SK-N-SH (cell line): Measurements from ENCODE around the gene CENPF. TPM values are rescaled to one million over a fixed set of nuclear protein-coding genes. Genes with fewer than 3 reads are reported as not detected.

ENCODE experiments used
- CTCF ChIA-PET: fragments of 300-600, 350-600 bp; formaldehyde crosslinking; extraction: SDS; loops from one replicate; lab custom pipeline; 2021; lab: Yijun Ruan, JAX
- POLR2A ChIA-PET: fragments of 350-600 bp; sonication (Branson Sonifier 250); formaldehyde crosslinking; extraction: SDS; loops from one replicate; lab custom pipeline; 2020; ENCODE audit warnings: antibody characterized with exemption, inconsistent platforms; lab: Yijun Ruan, JAX
- DNase-seq: peaks from one replicate; pipeline ENCODE4 v3.0.0; 2012
- H2AFZ ChIP-seq: fragments of 200-600 bp; sonication (generic); 2 replicates; pipeline ENCODE4 v1.8.1; 2016; ENCODE audit warnings: antibody characterized with exemption, mild to moderate bottlenecking, low read depth
- H3F3A ChIP-seq: fragments of 200-600 bp; sonication (generic); replicated peaks from 2 replicates; pipeline ENCODE3; 2016; ENCODE audit warnings: antibody characterized with exemption, mild to moderate bottlenecking; ENCODE audit not compliant: insufficient read depth
- H3K27ac ChIP-seq, 2 experiments: fragments of 200-500 bp in 1 of 2; fragments of 200-600 bp in 1 of 2; sonication (Bioruptor generic) in 1 of 2; sonication (generic), shearing (Covaris generic) in 1 of 2; 2 replicates each; pipeline versions ENCODE4 v1.5.1 to v1.6.1; 2014 to 2016; ENCODE audit warnings: low read depth in 2 of 2, inconsistent platforms in 1 of 2, low read length in 1 of 2, mild to moderate bottlenecking in 1 of 2, mixed read lengths in 1 of 2
- H3K27me3 ChIP-seq: fragments of 200-600 bp; sonication (generic), shearing (Covaris generic); 2 replicates; pipeline ENCODE4 v1.6.1; 2016; ENCODE audit warnings: mixed run types; ENCODE audit not compliant: insufficient read depth
- H3K36me3 ChIP-seq, 2 experiments: fragments of 200-500 bp in 1 of 2; fragments of 200-600 bp in 1 of 2; sonication (Bioruptor generic) in 1 of 2; sonication (generic) in 1 of 2; replicated peaks in 1 of 2; 2 replicates each; pipeline versions ENCODE3 to v1.5.1; 2014 to 2016; ENCODE audit warnings: low read length in 1 of 2, mild to moderate bottlenecking in 1 of 2; ENCODE audit not compliant: insufficient read depth in 2 of 2, control insufficient read depth in 1 of 2
- H3K4me1 ChIP-seq, 2 experiments: fragments of 200-500 bp in 1 of 2; fragments of 200-600 bp in 1 of 2; sonication (Bioruptor generic) in 1 of 2; sonication (generic), shearing (Covaris generic) in 1 of 2; 2 replicates each; pipeline versions ENCODE4 v1.5.1 to v1.6.1; 2014 to 2016; ENCODE audit warnings: low read depth in 1 of 2, low read length in 1 of 2, mixed run types in 1 of 2; ENCODE audit not compliant: insufficient read depth in 2 of 2, control insufficient read depth in 1 of 2
- H3K4me2 ChIP-seq: fragments of 200-600 bp; sonication (generic), shearing (Covaris generic); 2 replicates; pipeline ENCODE4 v1.6.1; 2017; ENCODE audit warnings: mixed run types
- H3K4me3 ChIP-seq, 2 experiments: fragments of 200-500 bp in 1 of 2; fragments of 200-600 bp in 1 of 2; sonication (Bioruptor generic) in 1 of 2; sonication (generic), shearing (Covaris generic) in 1 of 2; 2 replicates each; pipeline versions ENCODE4 v1.5.1 to v1.8.1; 2014 to 2016; ENCODE audit warnings: low read depth in 2 of 2, inconsistent platforms in 1 of 2, low read length in 1 of 2, mild to moderate bottlenecking in 1 of 2, mixed read lengths in 1 of 2, moderate library complexity in 1 of 2
- H3K79me2 ChIP-seq: fragments of 200-600 bp; sonication (generic); 2 replicates; pipeline ENCODE4 v1.8.1; 2017; ENCODE audit warnings: mild to moderate bottlenecking; ENCODE audit not compliant: insufficient read depth
- H3K9ac ChIP-seq: fragments of 200-600 bp; sonication (generic); 2 replicates; pipeline ENCODE4 v1.6.1; 2017; ENCODE audit warnings: mixed run types
- H3K9me2 ChIP-seq: fragments of 200-600 bp; sonication (generic); 2 replicates; pipeline ENCODE4 v1.6.1; 2017; ENCODE audit warnings: mixed run types
- H3K9me3 ChIP-seq: fragments of 200-600 bp; sonication (generic); 2 replicates; pipeline ENCODE4 v1.6.1; 2017; ENCODE audit warnings: mixed run types, mild to moderate bottlenecking, moderate library complexity
- H4K20me1 ChIP-seq: fragments of 200-600 bp; sonication (generic); 2 replicates; pipeline ENCODE4 v1.6.1; 2017; ENCODE audit warnings: mild to moderate bottlenecking, mixed run types; ENCODE audit not compliant: insufficient read depth
- CHD2 ChIP-seq: fragments of 150-350 bp; IDR thresholded peaks from 2 replicates; pipeline ENCODE4 v1.6.1; 2018; ENCODE audit warnings: low read length; ENCODE audit not compliant: partially characterized antibody
- FOSL2 ChIP-seq: IDR thresholded peaks from 2 replicates; pipeline ENCODE4 v1.4.0; 2012; ENCODE audit warnings: low read depth, mild to moderate bottlenecking, moderate library complexity, borderline replicate concordance
- MXI1 ChIP-seq: IDR thresholded peaks from 2 replicates; pipeline ENCODE4 v1.6.1; 2012; ENCODE audit warnings: mild to moderate bottlenecking, low read depth, low read length, improper control_type of control experiment
- POLR2AphosphoS5 ChIP-seq: IDR thresholded peaks from 2 replicates; pipeline ENCODE4 v1.6.1; 2012; ENCODE audit warnings: low read depth, low read length
- RAD21 ChIP-seq: IDR thresholded peaks from 2 replicates; pipeline ENCODE4 v1.6.1; 2012; ENCODE audit warnings: mild to moderate bottlenecking, low read length
- RFX5 ChIP-seq: IDR thresholded peaks from 2 replicates; pipeline ENCODE4 v1.6.1; 2012; ENCODE audit warnings: mild to moderate bottlenecking, improper control_type of control experiment, low read length
- TAF1 ChIP-seq: IDR thresholded peaks from 2 replicates; pipeline ENCODE4 v1.6.1; 2012; ENCODE audit warnings: low read depth, mild to moderate bottlenecking, low read length, moderate library complexity, borderline replicate concordance
- TCF12 ChIP-seq: IDR thresholded peaks from 2 replicates; pipeline ENCODE4 v1.4.0; 2012
- USF1 ChIP-seq: IDR thresholded peaks from 2 replicates; pipeline ENCODE4 v1.4.0; 2012; ENCODE audit warnings: low read depth, borderline replicate concordance
- ZBTB33 ChIP-seq: IDR thresholded peaks from 2 replicates; pipeline ENCODE4 v1.4.0; 2012; ENCODE audit warnings: low read depth, borderline replicate concordance
- WGBS: methylation state at CpG from one replicate; pipeline ENCODE4 v1.1.6; 2017; ENCODE audit warnings: low lambda C conversion rate; 5-methylcytosine and 5-hydroxymethylcytosine counted together
- polyA plus RNA-seq, 3 experiments: library from polyadenylated mRNA; depleted of rRNA; stranded (reverse); fragments of >200 nt; gene quantifications; 2 replicates each; pipeline ENCODE4 v1.2.3, GENCODE V29; 2012

CENPF gene
- polyA plus RNA-seq, 1 of the 3 experiments (the other 2 are of a cell fraction) = 14.5 TPM

- peaks cover 33% of the 10 kb centered on the region for H3K79me2 ChIP-seq
- H3F3A ChIP-seq = peaks cover 24% of the 10 kb centered on the region
- TF ChIP-seq RAD21 = no peak
- peak; percentile 19; the same call in 1 of the 2 replicates for TF ChIP-seq TCF12
- no peak for TF ChIP-seq USF1
- no peak for TF ChIP-seq ZBTB33
- peak; percentile 14; the same call in 1 of the 2 replicates for TF ChIP-seq FOSL2
- no peak for TF ChIP-seq MXI1
- H3K36me3 ChIP-seq = peaks cover 61 to 75% of the 10 kb centered on the region in 2 experiments
- H3K4me3 ChIP-seq = no peak overlapping the region
- H2AFZ ChIP-seq = no peak overlapping the region
- H3K4me1 ChIP-seq = no peaks in the 10 kb centered on the region
- no peaks in the 10 kb centered on the region for H3K27me3 ChIP-seq
- no peak overlapping the region for H3K27ac ChIP-seq
- no peak overlapping the region for H3K4me2 ChIP-seq
- CTCF ChIA-PET = interaction anchor here (1.2 to 9.3 kb wide), 2 partner anchors 14 to 291 kb away, joined by 3 to 77 read pairs; no protein-coding TSS in a partner anchor
- H4K20me1 ChIP-seq = no peaks in the 10 kb centered on the region
- H3K9me3 ChIP-seq = no peaks in the 10 kb centered on the region
- H3K9ac ChIP-seq = no peak overlapping the region
- no peaks in the 10 kb centered on the region for H3K9me2 ChIP-seq
- POLR2A ChIA-PET = no interaction called here
- no peak for DNase-seq
- 61% methylated on average over 1 of the region's 1 CpG for WGBS
Observed at GRCh38 chr1:214623430-214623829, 20.4 kb downstream of the CENPF start.

GRCh38 chr1:214632091-214632490 lies 29.1 kb downstream of the CENPF start:
- no peaks in the 10 kb centered on the region for H3K9me2 ChIP-seq
- peaks cover 3% of the 10 kb centered on the region for H3F3A ChIP-seq
- H3K27me3 ChIP-seq = no peaks in the 10 kb centered on the region
- 97% methylated on average over 4 of the region's 4 CpGs for WGBS
- H3K4me2 ChIP-seq = no peak overlapping the region
- no peak overlapping the region for H3K4me3 ChIP-seq
- CTCF ChIA-PET = interaction anchor here (1.0 to 1.4 kb wide), 2 partner anchors 300 to 894 kb away, joined by 3 to 4 read pairs; no protein-coding TSS in a partner anchor
- no peak for TF ChIP-seq RFX5
- no peak for TF ChIP-seq TAF1
- TF ChIP-seq CHD2 = no peak
- TF ChIP-seq POLR2AphosphoS5 = no peak
- TF ChIP-seq, all 33 proteins: peak for 0
- no peak for DNase-seq
- Histone ChIP-seq H2AFZ (no peak overlapping the region), H3K9me3 (no peaks in the 10 kb centered on the region), H3K9ac (no peak overlapping the region), H3K27ac (no peak overlapping the region), H4K20me1 (no peaks in the 10 kb centered on the region), H3K36me3 (peaks cover 56 to 63% of the 10 kb centered on the region in 2 experiments), H3K4me1 (peaks cover 0 to 5% of the 10 kb centered on the region in 2 experiments; a peak in 2 of 4 replicates), H3K79me2 (peaks cover 9% of the 10 kb centered on the region)
- POLR2A ChIA-PET = no interaction called here
